ENCODE results near the gene FARP2.

The FARP2 gene

GRCh38 chr2:241479026-241479898, 123.2 kb downstream of the FARP2 start:
- no peak overlapping the region for H3K4me2 ChIP-seq
- no peak overlapping the region for H2AFZ ChIP-seq (ENCODE audit: low read depth)
- no peaks in the 10 kb centered on the region for H3K4me1 ChIP-seq (ENCODE audit: low read depth, poor library complexity, severe bottlenecking)
- no peak for TF ChIP-seq CTCF (conservative IDR thresholded peaks at IDR 0.05; ENCODE audit: low read depth, low read length)
- H3K4me3 ChIP-seq (IDR thresholded peaks at IDR 0.05; ENCODE audit: insufficient read depth, low read depth, low read length) = no peak overlapping the region
- H3K27me3 ChIP-seq (ENCODE audit: insufficient read depth, low read depth) = no peaks in the 10 kb centered on the region
- no peak overlapping the region for H3K9ac ChIP-seq
- no peaks in the 10 kb centered on the region for H3K79me2 ChIP-seq (ENCODE audit: insufficient read depth, low read depth)
- no peaks in the 10 kb centered on the region for H4K20me1 ChIP-seq (ENCODE audit: insufficient read depth)
- H3K36me3 ChIP-seq (ENCODE audit: insufficient read depth) = no peaks in the 10 kb centered on the region
- no peak overlapping the region for H3K27ac ChIP-seq

GRCh38 chr2:241481687-241482086, 125.6 kb downstream of the FARP2 start:
- no peak for TF ChIP-seq CTCF (conservative IDR thresholded peaks at IDR 0.05; ENCODE audit: low read depth, low read length)
- Histone ChIP-seq H3K27me3 (ENCODE audit: insufficient read depth, low read depth) (no peaks in the 10 kb centered on the region), H3K4me3 (IDR thresholded peaks at IDR 0.05; ENCODE audit: insufficient read depth, low read depth, low read length) (no peak overlapping the region), H3K27ac (no peak overlapping the region), H4K20me1 (ENCODE audit: insufficient read depth) (no peaks in the 10 kb centered on the region), H3K36me3 (ENCODE audit: insufficient read depth) (no peaks in the 10 kb centered on the region), H3K4me2 (no peak overlapping the region), H3K79me2 (ENCODE audit: insufficient read depth, low read depth) (no peaks in the 10 kb centered on the region), H3K4me1 (ENCODE audit: low read depth, poor library complexity, severe bottlenecking) (no peaks in the 10 kb centered on the region), H3K9ac (no peak overlapping the region), H2AFZ (ENCODE audit: low read depth) (no peak overlapping the region)

- no peak overlapping the region for H3K27ac ChIP-seq
Measured at GRCh38 chr2:241482126-241482955, 126.3 kb downstream of the FARP2 start.

GRCh38 chr2:241483305-241483704, 127.2 kb downstream of the FARP2 start:
- Histone ChIP-seq H3K36me3 (ENCODE audit: insufficient read depth) (no peaks in the 10 kb centered on the region), H4K20me1 (ENCODE audit: insufficient read depth) (no peaks in the 10 kb centered on the region), H3K79me2 (ENCODE audit: insufficient read depth, low read depth) (no peaks in the 10 kb centered on the region), H3K27me3 (ENCODE audit: insufficient read depth, low read depth) (no peaks in the 10 kb centered on the region), H3K9ac (no peak overlapping the region), H3K4me1 (ENCODE audit: low read depth, poor library complexity, severe bottlenecking) (no peaks in the 10 kb centered on the region), H3K4me2 (no peak overlapping the region), H2AFZ (ENCODE audit: low read depth) (no peak overlapping the region), H3K4me3 (IDR thresholded peaks at IDR 0.05; ENCODE audit: insufficient read depth, low read depth, low read length) (no peak overlapping the region), H3K27ac (no peak overlapping the region)
- TF ChIP-seq CTCF (conservative IDR thresholded peaks at IDR 0.05; ENCODE audit: low read depth, low read length) = no peak

More at GRCh38 chr2:241482126-241482955, 126.3 kb downstream of the FARP2 start:
- no peaks in the 10 kb centered on the region for H3K36me3 ChIP-seq (ENCODE audit: insufficient read depth)
- H3K79me2 ChIP-seq (ENCODE audit: insufficient read depth, low read depth) = no peaks in the 10 kb centered on the region
- TF ChIP-seq CTCF (conservative IDR thresholded peaks at IDR 0.05; ENCODE audit: low read depth, low read length) = no peak
- H3K27me3 ChIP-seq (ENCODE audit: insufficient read depth, low read depth) = no peaks in the 10 kb centered on the region
- no peaks in the 10 kb centered on the region for H4K20me1 ChIP-seq (ENCODE audit: insufficient read depth)
- H3K4me1 ChIP-seq (ENCODE audit: low read depth, poor library complexity, severe bottlenecking) = no peaks in the 10 kb centered on the region
- H2AFZ ChIP-seq (ENCODE audit: low read depth) = no peak overlapping the region
- H3K4me3 ChIP-seq (IDR thresholded peaks at IDR 0.05; ENCODE audit: insufficient read depth, low read depth, low read length) = no peak overlapping the region
- H3K4me2 ChIP-seq = no peak overlapping the region
- no peak overlapping the region for H3K9ac ChIP-seq
